Activated T-cell treated with anti-CD3 and anti-CD28 coated beads for 4 hours (primary cell): ENCODE results near the gene CNST.
"Not testable (repeated sequence)": the region's sequence is repeated elsewhere in the genome, so short reads cannot be mapped to it uniquely, and the experiment has no call there.

ENCODE experiments used
- DNase-seq: peaks from one replicate; pipeline ENCODE4 v3.0.0-alpha.2; 2020

The CNST gene

GRCh38 chr1:246629976-246630375, 63.7 kb downstream of the CNST start:
- DNase-seq = no peak

- no peak for DNase-seq
Observed at GRCh38 chr1:246631426-246631825, 65.2 kb downstream of the CNST start.

GRCh38 chr1:246632281-246633168, 66.3 kb downstream of the CNST start:
- DNase-seq = no peak

GRCh38 chr1:246634659-246635058, 68.4 kb downstream of the CNST start:
- DNase-seq = not testable (repeated sequence)

GRCh38 chr1:246638941-246639655, 72.8 kb downstream of the CNST start:
- no peak for DNase-seq

- no peak for DNase-seq
Observed at GRCh38 chr1:246639732-246640131, 73.5 kb downstream of the CNST start.

GRCh38 chr1:246640747-246641146, 74.5 kb downstream of the CNST start:
- no peak for DNase-seq

GRCh38 chr1:246641394-246641793, 75.1 kb downstream of the CNST start:
- DNase-seq = no peak

- no peak for DNase-seq
Observed at GRCh38 chr1:246642719-246643118, 76.5 kb downstream of the CNST start.

- no peak for DNase-seq
Observed at GRCh38 chr1:246647113-246647512, 80.9 kb downstream of the CNST start.

GRCh38 chr1:246647513-246647912, 81.3 kb downstream of the CNST start:
- DNase-seq = no peak

- DNase-seq = no peak
Observed at GRCh38 chr1:246651012-246651695, 84.9 kb downstream of the CNST start.

- DNase-seq = no peak
Observed at GRCh38 chr1:246658567-246658966, 92.3 kb downstream of the CNST start.

GRCh38 chr1:246659594-246660140, 93.4 kb downstream of the CNST start:
- no peak for DNase-seq

GRCh38 chr1:246661451-246661850, 95.2 kb downstream of the CNST start:
- no peak for DNase-seq

- no peak for DNase-seq
Observed at GRCh38 chr1:246667773-246668172, 101.5 kb downstream of the CNST start.

GRCh38 chr1:246669659-246670058, 103.4 kb downstream of the CNST start:
- DNase-seq = no peak

GRCh38 chr1:246674049-246674448, 107.8 kb downstream of the CNST start:
- no peak for DNase-seq

- DNase-seq = no peak
Observed at GRCh38 chr1:246677842-246678241, 111.6 kb downstream of the CNST start.

GRCh38 chr1:246678816-246679793, 112.8 kb downstream of the CNST start:
- DNase-seq = no peak

- no peak for DNase-seq
Observed at GRCh38 chr1:246679794-246680177, 113.5 kb downstream of the CNST start.

- no peak for DNase-seq
Observed at GRCh38 chr1:246680190-246680589, 113.9 kb downstream of the CNST start.
